Measurements from ENCODE around the gene SRSF7. TPM values are rescaled to one million over a fixed set of nuclear protein-coding genes. Genes with fewer than 3 reads are reported as not detected.

Gene SRSF7
- total and polyA plus RNA-seq, 2 donors (not counting 1 experiment from before 2014, with no cell fraction given): 283 to 505 TPM

GRCh38 chr2:38788306-38788705, 37.1 kb upstream of the SRSF7 start:
- no peak for ATAC-seq (ENCODE audit: low read depth)
- CTCF ChIA-PET: no interaction called here

DNA sequence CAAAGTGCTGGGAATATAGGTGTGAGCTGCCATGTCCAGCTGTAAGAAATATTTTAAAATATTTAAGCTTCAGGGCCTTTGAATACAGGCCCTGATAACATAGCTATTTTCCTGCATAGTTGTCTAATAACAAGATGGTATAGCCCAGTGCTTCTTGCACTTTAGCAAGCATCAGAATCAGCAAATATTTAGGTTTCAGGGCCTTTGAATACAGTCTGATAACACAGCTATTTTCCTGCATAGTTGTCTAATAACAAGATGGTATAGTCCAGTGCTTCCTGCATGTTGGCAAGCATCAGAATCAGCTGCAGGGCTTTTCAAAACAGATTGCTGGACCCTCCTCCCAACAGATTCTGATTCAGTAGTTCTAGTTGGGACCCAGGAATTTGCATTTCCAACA, 32.4 kb upstream of the SRSF7 start:
- H3K79me2 ChIP-seq (ENCODE audit: control insufficient read depth, insufficient read depth, low read length): peaks cover 8% of the 10 kb centered on the region
- H3K9me3 ChIP-seq (ENCODE audit: control extremely low read depth in 1 of 3, control insufficient read depth in 2 of 3, insufficient read depth in 1 of 3, low read length in 2 of 3): no peaks in the 10 kb centered on the region
- H3K27me3 Mint-ChIP-seq: no peaks in the 10 kb centered on the region
- no peak overlapping the region for H3K27ac Mint-ChIP-seq
- POLR2A ChIA-PET: interaction anchor here (0.5 kb wide), 1 partner anchor 33 kb away, joined by 3 read pairs; no protein-coding TSS in a partner anchor
- H3K4me2 ChIP-seq (replicated peaks; ENCODE audit: low read depth, low read length, poor library complexity, severe bottlenecking): no peak overlapping the region
- H3K9me3 Mint-ChIP-seq (ENCODE audit: insufficient read depth): no peaks in the 10 kb centered on the region
- H3K4me3 ChIP-seq (ENCODE audit: control extremely low read depth in 1 of 5, extremely low read depth in 1 of 5, insufficient read depth in 1 of 5, low read depth in 2 of 5, low read length in 4 of 5): no peak overlapping the region
- no peak for ATAC-seq (ENCODE audit: low read depth)
- intact Hi-C loops (cut with micrococcal nuclease): no loop called here
- H3K4me1 Mint-ChIP-seq: peaks cover 4% of the 10 kb centered on the region
- no peak for DNase-seq
- H3K4me3 Mint-ChIP-seq: no peak overlapping the region
- no peak overlapping the region for H2AFZ ChIP-seq (ENCODE audit: insufficient read depth, low read depth, low read length, poor library complexity, severe bottlenecking)
- no peaks in the 10 kb centered on the region for H3K27me3 ChIP-seq (replicated peaks in 1 of 4; ENCODE audit: control extremely low read depth in 1 of 4, control insufficient read depth in 3 of 4, insufficient read depth in 4 of 4, low read length in 3 of 4)
- TF ChIP-seq, protein P1, sequence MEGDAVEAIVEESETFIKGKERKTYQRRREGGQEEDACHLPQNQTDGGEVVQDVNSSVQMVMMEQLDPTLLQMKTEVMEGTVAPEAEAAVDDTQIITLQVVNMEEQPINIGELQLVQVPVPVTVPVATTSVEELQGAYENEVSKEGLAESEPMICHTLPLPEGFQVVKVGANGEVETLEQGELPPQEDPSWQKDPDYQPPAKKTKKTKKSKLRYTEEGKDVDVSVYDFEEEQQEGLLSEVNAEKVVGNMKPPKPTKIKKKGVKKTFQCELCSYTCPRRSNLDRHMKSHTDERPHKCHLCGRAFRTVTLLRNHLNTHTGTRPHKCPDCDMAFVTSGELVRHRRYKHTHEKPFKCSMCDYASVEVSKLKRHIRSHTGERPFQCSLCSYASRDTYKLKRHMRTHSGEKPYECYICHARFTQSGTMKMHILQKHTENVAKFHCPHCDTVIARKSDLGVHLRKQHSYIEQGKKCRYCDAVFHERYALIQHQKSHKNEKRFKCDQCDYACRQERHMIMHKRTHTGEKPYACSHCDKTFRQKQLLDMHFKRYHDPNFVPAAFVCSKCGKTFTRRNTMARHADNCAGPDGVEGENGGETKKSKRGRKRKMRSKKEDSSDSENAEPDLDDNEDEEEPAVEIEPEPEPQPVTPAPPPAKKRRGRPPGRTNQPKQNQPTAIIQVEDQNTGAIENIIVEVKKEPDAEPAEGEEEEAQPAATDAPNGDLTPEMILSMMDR (IDR thresholded peaks at IDR 0.05): no peak
- TF ChIP-seq EZH2 (IDR thresholded peaks at IDR 0.05; ENCODE audit: borderline replicate concordance, insufficient read depth, low read depth, low read length, poor library complexity, severe bottlenecking): no peak
- CTCF ChIA-PET: no interaction called here
- no peak overlapping the region for H3K9ac ChIP-seq (ENCODE audit: low read length)
- peaks cover 2 to 17% of the 10 kb centered on the region in 2 experiments for H3K36me3 ChIP-seq (replicated peaks in 1 of 2; ENCODE audit: control extremely low read depth in 1 of 2, control insufficient read depth in 1 of 2, extremely low read depth in 1 of 2, insufficient read depth in 2 of 2, low read length in 1 of 2)
- peaks cover 4 to 6% of the 10 kb centered on the region in 2 donors for H3K4me1 ChIP-seq (ENCODE audit: control insufficient read depth in 2 of 2, insufficient read depth in 2 of 2, low read length in 2 of 2)
- no peak overlapping the region for H3K27ac ChIP-seq (ENCODE audit: low read length in 2 of 2)
- H4K20me1 ChIP-seq (ENCODE audit: control insufficient read depth, insufficient read depth, low read length, poor library complexity, severe bottlenecking): no peaks in the 10 kb centered on the region

More at GRCh38 chr2:38788306-38788705, 37.1 kb upstream of the SRSF7 start:
- Histone ChIP-seq H3K27ac (ENCODE audit: low read length in 2 of 2) (no peak overlapping the region), H3K79me2 (ENCODE audit: control insufficient read depth, insufficient read depth, low read length) (no peaks in the 10 kb centered on the region), H3K4me3 (ENCODE audit: control extremely low read depth in 1 of 5, extremely low read depth in 1 of 5, insufficient read depth in 1 of 5, low read depth in 2 of 5, low read length in 4 of 5) (no peak overlapping the region), H3K9ac (ENCODE audit: low read length) (no peak overlapping the region), H3K27me3 (replicated peaks in 1 of 4; ENCODE audit: control extremely low read depth in 1 of 4, control insufficient read depth in 3 of 4, insufficient read depth in 4 of 4, low read length in 3 of 4) (no peaks in the 10 kb centered on the region), H2AFZ (ENCODE audit: insufficient read depth, low read depth, low read length, poor library complexity, severe bottlenecking) (no peak overlapping the region), H3K36me3 (replicated peaks in 1 of 2; ENCODE audit: control extremely low read depth in 1 of 2, control insufficient read depth in 1 of 2, extremely low read depth in 1 of 2, insufficient read depth in 2 of 2, low read length in 1 of 2) (peaks cover 0 to 2% of the 10 kb centered on the region in 2 experiments), H3K9me3 (ENCODE audit: control extremely low read depth in 1 of 3, control insufficient read depth in 2 of 3, insufficient read depth in 1 of 3, low read length in 2 of 3) (peaks cover 0 to 3% (median 0%) of the 10 kb centered on the region in 3 donors), H3K4me2 (replicated peaks; ENCODE audit: low read depth, low read length, poor library complexity, severe bottlenecking) (no peak overlapping the region), H4K20me1 (ENCODE audit: control insufficient read depth, insufficient read depth, low read length, poor library complexity, severe bottlenecking) (no peaks in the 10 kb centered on the region), H3K4me1 (ENCODE audit: control insufficient read depth in 2 of 2, insufficient read depth in 2 of 2, low read length in 2 of 2) (no peaks in the 10 kb centered on the region)
- Mint-ChIP-seq H3K9me3 (ENCODE audit: insufficient read depth) (no peaks in the 10 kb centered on the region), H3K27me3 (no peaks in the 10 kb centered on the region), H3K4me3 (no peak overlapping the region), H3K27ac (no peak overlapping the region), H3K4me1 (no peaks in the 10 kb centered on the region)
- WGBS (ENCODE audit: insufficient coverage): 100% methylated on average over 1 of the region's 6 CpGs
- TF ChIP-seq EZH2 (IDR thresholded peaks at IDR 0.05; ENCODE audit: borderline replicate concordance, insufficient read depth, low read depth, low read length, poor library complexity, severe bottlenecking): no peak
- TF ChIP-seq, protein P1 (IDR thresholded peaks at IDR 0.05): no peak
- DNase-seq: no peak
- intact Hi-C loops (cut with micrococcal nuclease): no loop called here
- POLR2A ChIA-PET: no interaction called here
